Measurements from ENCODE around the gene BASP1.
A peak's percentile ranks its signal among the peaks of the same experiment; 100 is the strongest.
"Not testable (repeated sequence)": the region's sequence is repeated elsewhere in the genome, so short reads cannot be mapped to it uniquely, and the experiment has no call there.

Gene BASP1

GRCh38 chr5:17191574-17191973 is 25.9 kb upstream of the BASP1 start:
- peak; percentile 84 to 86 for DNase-seq
- H3K27me3 ChIP-seq (ENCODE audit: insufficient read depth, low read length); H2BK12ac ChIP-seq (ENCODE audit: low read length); H2BK120ac ChIP-seq (ENCODE audit: insufficient read depth, low read length, poor library complexity); H3K9me3 ChIP-seq (ENCODE audit: insufficient read depth, low read depth, low read length); H3K4me3 ChIP-seq (ENCODE audit: low read depth, low read length); H3K4me1 ChIP-seq (ENCODE audit: control insufficient read depth in 1 of 2, insufficient read depth in 2 of 2, low read length in 2 of 2); H3K79me1 ChIP-seq (ENCODE audit: low read length); H3K36me3 ChIP-seq (ENCODE audit: control insufficient read depth in 1 of 2, insufficient read depth in 2 of 2, low read length in 2 of 2); H4K8ac ChIP-seq (ENCODE audit: low read depth, low read length); H3K14ac ChIP-seq (ENCODE audit: low read length); H3K18ac ChIP-seq (ENCODE audit: low read length); H2AFZ ChIP-seq (ENCODE audit: insufficient read depth, low read length, poor library complexity); H3K4me2 ChIP-seq (ENCODE audit: low read length); H4K12ac ChIP-seq (ENCODE audit: low read depth, low read length); H3K79me2 ChIP-seq (ENCODE audit: control insufficient read depth, insufficient read depth, low read length, poor library complexity); H2AK5ac ChIP-seq (ENCODE audit: low read length); H3K4ac ChIP-seq (ENCODE audit: low read depth, low read length); H3K9ac ChIP-seq (ENCODE audit: low read length); H3K23ac ChIP-seq (ENCODE audit: low read length); H4K91ac ChIP-seq (ENCODE audit: low read depth, low read length); H2BK5ac ChIP-seq (ENCODE audit: low read depth, low read length, poor library complexity); H3K27ac ChIP-seq (ENCODE audit: low read depth, low read length): not testable (repeated sequence)
- no CpG with 5 or more reads among the region's 10 CpGs for WGBS (ENCODE audit: extremely low coverage, insufficient coverage, insufficient read length)

GRCh38 chr5:17192191-17192590 is 25.2 kb upstream of the BASP1 start:
- no peak overlapping the region for H2AK5ac ChIP-seq (ENCODE audit: low read length)
- no peak overlapping the region for H3K4me3 ChIP-seq (ENCODE audit: low read depth, low read length)
- no peaks in the 10 kb centered on the region for H3K36me3 ChIP-seq (ENCODE audit: control insufficient read depth in 1 of 2, insufficient read depth in 2 of 2, low read length in 2 of 2)
- no peak overlapping the region for H3K27ac ChIP-seq (ENCODE audit: low read depth, low read length)
- no peaks in the 10 kb centered on the region for H3K27me3 ChIP-seq (ENCODE audit: insufficient read depth, low read length)
- H3K4me1 ChIP-seq (ENCODE audit: control insufficient read depth in 1 of 2, insufficient read depth in 2 of 2, low read length in 2 of 2), result peaks cover 6% of the 10 kb centered on the region in 2 experiments
- H2BK120ac ChIP-seq (ENCODE audit: insufficient read depth, low read length, poor library complexity), result no peak overlapping the region
- no peak overlapping the region for H2BK12ac ChIP-seq (ENCODE audit: low read length)
- H3K18ac ChIP-seq (ENCODE audit: low read length), result no peak overlapping the region
- peaks cover 2% of the 10 kb centered on the region for H3K79me1 ChIP-seq (ENCODE audit: low read length)
- no peak overlapping the region for H4K8ac ChIP-seq (ENCODE audit: low read depth, low read length)
- no peak overlapping the region for H4K12ac ChIP-seq (ENCODE audit: low read depth, low read length)
- DNase-seq, result peak; percentile 81 to 91
- no peak overlapping the region for H3K4me2 ChIP-seq (ENCODE audit: low read length)
- no peak overlapping the region for H3K4ac ChIP-seq (ENCODE audit: low read depth, low read length)
- no peak overlapping the region for H2AFZ ChIP-seq (ENCODE audit: insufficient read depth, low read length, poor library complexity)
- no peak overlapping the region for H3K23ac ChIP-seq (ENCODE audit: low read length)
- H3K9ac ChIP-seq (ENCODE audit: low read length), result no peak overlapping the region
- H2BK5ac ChIP-seq (ENCODE audit: low read depth, low read length, poor library complexity), result no peak overlapping the region
- no peaks in the 10 kb centered on the region for H3K9me3 ChIP-seq (ENCODE audit: insufficient read depth, low read depth, low read length)
- no peaks in the 10 kb centered on the region for H3K79me2 ChIP-seq (ENCODE audit: control insufficient read depth, insufficient read depth, low read length, poor library complexity)
- H3K14ac ChIP-seq (ENCODE audit: low read length), result no peak overlapping the region
- WGBS (ENCODE audit: extremely low coverage, insufficient coverage, insufficient read length), result no CpG with 5 or more reads among the region's 5 CpGs
- H4K91ac ChIP-seq (ENCODE audit: low read depth, low read length), result no peak overlapping the region

GRCh38 chr5:17196024-17196423 is 21.4 kb upstream of the BASP1 start:
- no peaks in the 10 kb centered on the region for H3K27me3 ChIP-seq (ENCODE audit: insufficient read depth, low read length)
- H2BK12ac ChIP-seq (ENCODE audit: low read length), result no peak overlapping the region

GRCh38 chr5:17196697-17197096 is 20.7 kb upstream of the BASP1 start:
- H3K79me1 ChIP-seq (ENCODE audit: low read length), result no peaks in the 10 kb centered on the region

More at GRCh38 chr5:17196024-17196423, 21.4 kb upstream of the BASP1 start:
- no CpG with 5 or more reads among the region's 5 CpGs for WGBS (ENCODE audit: extremely low coverage, insufficient coverage, insufficient read length)
- Histone ChIP-seq H2AK5ac (ENCODE audit: low read length) (no peak overlapping the region), H4K91ac (ENCODE audit: low read depth, low read length) (no peak overlapping the region), H3K18ac (ENCODE audit: low read length) (no peak overlapping the region), H3K79me2 (ENCODE audit: control insufficient read depth, insufficient read depth, low read length, poor library complexity) (no peaks in the 10 kb centered on the region), H2BK5ac (ENCODE audit: low read depth, low read length, poor library complexity) (no peak overlapping the region), H3K14ac (ENCODE audit: low read length) (no peak overlapping the region), H3K79me1 (ENCODE audit: low read length) (no peaks in the 10 kb centered on the region), H2AFZ (ENCODE audit: insufficient read depth, low read length, poor library complexity) (no peak overlapping the region), H2BK120ac (ENCODE audit: insufficient read depth, low read length, poor library complexity) (no peak overlapping the region), H3K23ac (ENCODE audit: low read length) (no peak overlapping the region), H3K27ac (ENCODE audit: low read depth, low read length) (no peak overlapping the region), H3K9ac (ENCODE audit: low read length) (no peak overlapping the region), H3K4me3 (ENCODE audit: low read depth, low read length) (no peak overlapping the region), H3K4me1 (ENCODE audit: control insufficient read depth in 1 of 2, insufficient read depth in 2 of 2, low read length in 2 of 2) (peaks cover 1 to 2% of the 10 kb centered on the region in 2 experiments), H3K9me3 (ENCODE audit: insufficient read depth, low read depth, low read length) (no peaks in the 10 kb centered on the region), H4K12ac (ENCODE audit: low read depth, low read length) (no peak overlapping the region), H3K4me2 (ENCODE audit: low read length) (no peak overlapping the region), H3K4ac (ENCODE audit: low read depth, low read length) (no peak overlapping the region), H4K8ac (ENCODE audit: low read depth, low read length) (no peak overlapping the region), H3K36me3 (ENCODE audit: control insufficient read depth in 1 of 2, insufficient read depth in 2 of 2, low read length in 2 of 2) (no peaks in the 10 kb centered on the region)
- DNase-seq, result no peak

More at GRCh38 chr5:17196697-17197096, 20.7 kb upstream of the BASP1 start:
- Histone ChIP-seq H4K91ac (ENCODE audit: low read depth, low read length) (no peak overlapping the region), H3K4me1 (ENCODE audit: control insufficient read depth in 1 of 2, insufficient read depth in 2 of 2, low read length in 2 of 2) (peaks cover 0 to 2% of the 10 kb centered on the region in 2 experiments), H2BK12ac (ENCODE audit: low read length) (no peak overlapping the region), H2AFZ (ENCODE audit: insufficient read depth, low read length, poor library complexity) (no peak overlapping the region), H3K23ac (ENCODE audit: low read length) (no peak overlapping the region), H3K79me2 (ENCODE audit: control insufficient read depth, insufficient read depth, low read length, poor library complexity) (no peaks in the 10 kb centered on the region), H2BK120ac (ENCODE audit: insufficient read depth, low read length, poor library complexity) (no peak overlapping the region), H3K14ac (ENCODE audit: low read length) (no peak overlapping the region), H3K4me2 (ENCODE audit: low read length) (no peak overlapping the region), H4K8ac (ENCODE audit: low read depth, low read length) (no peak overlapping the region), H3K4me3 (ENCODE audit: low read depth, low read length) (no peak overlapping the region), H3K4ac (ENCODE audit: low read depth, low read length) (no peak overlapping the region), H3K9ac (ENCODE audit: low read length) (no peak overlapping the region), H3K36me3 (ENCODE audit: control insufficient read depth in 1 of 2, insufficient read depth in 2 of 2, low read length in 2 of 2) (no peaks in the 10 kb centered on the region), H3K18ac (ENCODE audit: low read length) (no peak overlapping the region), H4K12ac (ENCODE audit: low read depth, low read length) (no peak overlapping the region), H3K9me3 (ENCODE audit: insufficient read depth, low read depth, low read length) (no peaks in the 10 kb centered on the region), H2AK5ac (ENCODE audit: low read length) (no peak overlapping the region), H3K27me3 (ENCODE audit: insufficient read depth, low read length) (no peaks in the 10 kb centered on the region), H3K27ac (ENCODE audit: low read depth, low read length) (no peak overlapping the region), H2BK5ac (ENCODE audit: low read depth, low read length, poor library complexity) (no peak overlapping the region)
- no peak for DNase-seq
- WGBS (ENCODE audit: extremely low coverage, insufficient coverage, insufficient read length), result no CpG with 5 or more reads among the region's 5 CpGs
